Body of pancreas (tissue), 4 donors: ENCODE data around the gene TCP11L2.
"Not testable (repeated sequence)": the region's sequence is repeated elsewhere in the genome, so short reads cannot be mapped to it uniquely, and the experiment has no call there.

Experiments
- POLR2A ChIP-seq, 3 donors: fragments of 450-650 bp; IDR thresholded peaks; one replicate each; pipeline ENCODE4 v1.6.1; 2016; ENCODE audit warnings: antibody characterized with exemption in 3 of 3, mild to moderate bottlenecking in 2 of 3
- TF ChIP-seq, protein P1 (sequence below), 7 experiments: fragments of 450-650 bp in 4 of 7; fragments of 200-600 bp in 3 of 7; sonication (generic) in 3 of 7; IDR thresholded peaks; one replicate each; pipeline ENCODE4 v1.5.1; 2016 to 2019; ENCODE audit warnings: antibody characterized with exemption in 7 of 7

DNA sequence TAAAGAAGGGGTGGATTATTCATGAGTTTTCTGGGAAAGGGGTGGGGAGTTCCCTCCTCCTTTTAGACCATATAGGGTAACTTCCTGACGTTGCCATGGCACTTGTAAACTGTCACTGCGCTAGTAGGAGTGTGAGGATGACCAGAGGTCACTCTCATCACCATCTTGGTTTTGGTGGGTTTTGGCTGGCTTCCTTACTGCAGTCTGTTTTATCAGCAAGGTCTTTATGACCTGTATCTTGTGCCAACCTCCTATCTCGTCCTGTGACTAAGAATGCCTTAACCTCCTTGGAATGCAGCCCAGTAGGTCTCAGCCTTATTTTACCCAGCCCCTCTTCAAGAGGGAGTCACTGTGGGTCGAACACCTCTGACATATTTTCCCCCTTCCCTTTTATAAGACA lies 79.3 kb downstream of the TCP11L2 start:
- TF ChIP-seq, protein P1, sequence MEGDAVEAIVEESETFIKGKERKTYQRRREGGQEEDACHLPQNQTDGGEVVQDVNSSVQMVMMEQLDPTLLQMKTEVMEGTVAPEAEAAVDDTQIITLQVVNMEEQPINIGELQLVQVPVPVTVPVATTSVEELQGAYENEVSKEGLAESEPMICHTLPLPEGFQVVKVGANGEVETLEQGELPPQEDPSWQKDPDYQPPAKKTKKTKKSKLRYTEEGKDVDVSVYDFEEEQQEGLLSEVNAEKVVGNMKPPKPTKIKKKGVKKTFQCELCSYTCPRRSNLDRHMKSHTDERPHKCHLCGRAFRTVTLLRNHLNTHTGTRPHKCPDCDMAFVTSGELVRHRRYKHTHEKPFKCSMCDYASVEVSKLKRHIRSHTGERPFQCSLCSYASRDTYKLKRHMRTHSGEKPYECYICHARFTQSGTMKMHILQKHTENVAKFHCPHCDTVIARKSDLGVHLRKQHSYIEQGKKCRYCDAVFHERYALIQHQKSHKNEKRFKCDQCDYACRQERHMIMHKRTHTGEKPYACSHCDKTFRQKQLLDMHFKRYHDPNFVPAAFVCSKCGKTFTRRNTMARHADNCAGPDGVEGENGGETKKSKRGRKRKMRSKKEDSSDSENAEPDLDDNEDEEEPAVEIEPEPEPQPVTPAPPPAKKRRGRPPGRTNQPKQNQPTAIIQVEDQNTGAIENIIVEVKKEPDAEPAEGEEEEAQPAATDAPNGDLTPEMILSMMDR (IDR thresholded peaks at IDR 0.05), result not testable (repeated sequence)
- not testable (repeated sequence) for TF ChIP-seq POLR2A (IDR thresholded peaks at IDR 0.05)
